KMS-11 (cell line): ENCODE data around the gene SLC35D2.

Experiments used
- H2AFZ ChIP-seq: fragments of 200-600 bp; sonication (generic); 2 replicates; pipeline ENCODE4 v1.6.1; 2016; ENCODE audit warnings: antibody characterized with exemption, mixed run types, low read depth
- H3K27ac ChIP-seq: fragments of 200-600 bp; sonication (generic); 2 replicates; pipeline ENCODE4 v1.6.1; 2016; ENCODE audit warnings: mild to moderate bottlenecking, mixed run types
- H3K27me3 ChIP-seq: fragments of 200-600 bp; sonication (generic); 2 replicates; pipeline ENCODE4 v1.6.1; 2017; ENCODE audit warnings: mild to moderate bottlenecking, low read depth, mixed run types, moderate library complexity; ENCODE audit not compliant: insufficient read depth
- H3K36me3 ChIP-seq: fragments of 200-600 bp; sonication (generic); 2 replicates; pipeline ENCODE4 v1.6.1; 2017; ENCODE audit warnings: mild to moderate bottlenecking, mixed run types; ENCODE audit not compliant: insufficient read depth
- H3K4me1 ChIP-seq: fragments of 200-600 bp; sonication (generic); 2 replicates; pipeline ENCODE4 v1.6.1; 2016; ENCODE audit warnings: mild to moderate bottlenecking, low read depth, mixed run types; ENCODE audit not compliant: poor library complexity, severe bottlenecking
- H3K4me2 ChIP-seq: fragments of 200-600 bp; sonication (generic); 2 replicates; pipeline ENCODE4 v1.7.0; 2016; ENCODE audit warnings: mild to moderate bottlenecking, mixed run types
- H3K4me3 ChIP-seq: fragments of 200-600 bp; sonication (generic); IDR thresholded peaks from 2 replicates; pipeline ENCODE4 v1.6.1; 2017; ENCODE audit warnings: low read depth, low read length, mixed read lengths; ENCODE audit not compliant: insufficient read depth
- H3K79me2 ChIP-seq: fragments of 200-600 bp; sonication (generic); 2 replicates; pipeline ENCODE4 v1.6.1; 2016; ENCODE audit warnings: low read depth, mixed run types; ENCODE audit not compliant: insufficient read depth
- H3K9ac ChIP-seq: fragments of 200-600 bp; sonication (generic); 2 replicates; pipeline ENCODE4 v1.6.1; 2016; ENCODE audit warnings: mild to moderate bottlenecking, mixed run types
- H4K20me1 ChIP-seq: fragments of 200-600 bp; sonication (generic); 2 replicates; pipeline ENCODE4 v1.6.1; 2016; ENCODE audit warnings: mild to moderate bottlenecking, mixed run types; ENCODE audit not compliant: insufficient read depth
- CTCF ChIP-seq: fragments of 200-600 bp; sonication (generic); conservative IDR thresholded peaks from 2 replicates; pipeline ENCODE4 v1.6.1; 2017; ENCODE audit warnings: low read depth, mild to moderate bottlenecking, antibody characterized with exemption, low read length, moderate library complexity, mixed read lengths

SLC35D2 gene

GRCh38 chr9:96343515-96344360 is 39.8 kb downstream of the SLC35D2 start:
- H4K20me1 ChIP-seq: no peaks in the 10 kb centered on the region
- H2AFZ ChIP-seq: no peak overlapping the region
- no peak overlapping the region for H3K27ac ChIP-seq
- no peaks in the 10 kb centered on the region for H3K79me2 ChIP-seq
- H3K9ac ChIP-seq: no peak overlapping the region
- H3K4me2 ChIP-seq: no peak overlapping the region
- no peak for TF ChIP-seq CTCF
- H3K27me3 ChIP-seq: no peaks in the 10 kb centered on the region
- H3K36me3 ChIP-seq: no peaks in the 10 kb centered on the region
- H3K4me1 ChIP-seq: no peaks in the 10 kb centered on the region
- no peak overlapping the region for H3K4me3 ChIP-seq

DNA sequence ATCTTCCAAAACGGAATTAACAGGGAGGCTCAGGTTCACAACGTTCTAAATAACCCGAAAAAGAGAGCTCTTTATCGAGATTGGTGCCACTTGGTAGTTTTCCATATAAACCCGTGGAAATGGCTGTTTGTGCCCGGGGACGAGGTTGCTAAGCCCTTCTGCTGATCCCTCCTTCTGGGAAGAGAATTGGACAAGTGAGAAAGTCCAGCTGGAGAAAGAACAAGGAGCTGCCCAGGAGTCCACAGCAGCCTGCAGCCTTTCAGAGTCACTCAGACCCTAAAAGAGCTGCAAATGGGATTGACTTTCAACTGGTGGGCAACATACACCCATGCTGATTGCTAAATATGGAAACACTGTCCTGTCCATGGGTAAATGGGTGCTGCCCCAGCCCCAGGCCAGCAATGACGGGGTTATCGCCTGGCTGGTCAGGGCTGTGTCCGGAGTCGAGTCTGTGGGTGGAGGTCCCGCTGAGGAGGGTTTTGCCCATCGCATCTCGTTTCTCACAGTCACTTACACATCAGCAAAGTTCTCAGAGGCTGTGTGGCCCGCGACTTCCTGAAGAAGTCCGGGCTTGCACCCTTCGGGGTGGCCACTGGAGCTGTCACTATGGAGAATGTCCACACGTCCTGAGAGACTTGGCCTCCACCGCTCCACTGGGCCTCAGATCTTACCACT is 40.8 kb downstream of the SLC35D2 start:
- Histone ChIP-seq H3K27ac (no peak overlapping the region), H3K4me2 (no peak overlapping the region), H2AFZ (no peak overlapping the region), H3K27me3 (no peaks in the 10 kb centered on the region), H3K36me3 (no peaks in the 10 kb centered on the region), H4K20me1 (no peaks in the 10 kb centered on the region), H3K9ac (no peak overlapping the region), H3K4me3 (no peak overlapping the region), H3K79me2 (no peaks in the 10 kb centered on the region), H3K4me1 (no peaks in the 10 kb centered on the region)
- TF ChIP-seq CTCF: no peak

DNA sequence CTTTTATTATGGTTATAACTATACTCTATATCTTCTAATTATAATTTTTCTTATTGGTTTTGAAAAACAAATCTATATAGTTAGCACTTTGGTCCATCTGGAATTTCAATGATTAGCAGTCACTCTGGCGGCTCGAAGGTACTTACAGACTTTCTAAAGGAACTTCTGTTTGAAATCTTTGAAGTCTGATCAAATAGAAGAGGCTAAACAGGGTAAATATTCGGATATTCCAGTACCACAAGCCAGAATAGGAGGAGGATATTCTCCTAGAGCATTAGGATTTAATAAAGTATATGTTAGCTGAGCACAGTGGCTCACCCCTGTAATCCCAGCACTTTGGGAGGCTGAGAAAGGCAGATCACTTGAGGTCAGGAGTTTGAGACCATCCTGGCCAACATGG is 42.8 kb downstream of the SLC35D2 start:
- Histone ChIP-seq H3K4me3 (no peak overlapping the region), H3K4me2 (no peak overlapping the region), H3K27ac (no peak overlapping the region), H3K4me1 (no peaks in the 10 kb centered on the region), H2AFZ (no peak overlapping the region), H3K36me3 (no peaks in the 10 kb centered on the region), H3K27me3 (no peaks in the 10 kb centered on the region), H3K79me2 (no peaks in the 10 kb centered on the region), H4K20me1 (no peaks in the 10 kb centered on the region), H3K9ac (no peak overlapping the region)
- no peak for TF ChIP-seq CTCF

- no peaks in the 10 kb centered on the region for H3K27me3 ChIP-seq
- H2AFZ ChIP-seq: no peak overlapping the region
- no peaks in the 10 kb centered on the region for H3K4me1 ChIP-seq
- H3K4me2 ChIP-seq: no peak overlapping the region
- TF ChIP-seq CTCF: no peak
- no peak overlapping the region for H3K4me3 ChIP-seq
- H3K27ac ChIP-seq: no peak overlapping the region
- H3K36me3 ChIP-seq: no peaks in the 10 kb centered on the region
- no peaks in the 10 kb centered on the region for H3K79me2 ChIP-seq
- H4K20me1 ChIP-seq: no peaks in the 10 kb centered on the region
- no peak overlapping the region for H3K9ac ChIP-seq
Observed at GRCh38 chr9:96338299-96338698, 45.2 kb downstream of the SLC35D2 start.
